Tibial nerve (tissue), 4 donors: ENCODE measurements around the gene LGALS1. TPM values are rescaled to one million over a fixed set of nuclear protein-coding genes. Genes with fewer than 3 reads are reported as not detected.

Source experiments
- DNase-seq, 2 donors: peaks; one replicate each; pipeline ENCODE4 v3.0.0-alpha.2; 2019; ENCODE audit warnings: low spot score in 2 of 2
- H3K27ac ChIP-seq, 4 donors: fragments of 200-600 bp; sonication (generic) in 3 of 4; one replicate each; pipeline ENCODE4 v1.5.1; 2017 to 2019; ENCODE audit warnings: mild to moderate bottlenecking in 1 of 4
- H3K27me3 ChIP-seq, 2 donors: fragments of 200-600 bp; sonication (generic) in 1 of 2; one replicate each; pipeline versions ENCODE4 v1.5.1 to v1.6.0; 2017 to 2019
- H3K36me3 ChIP-seq, 3 donors: fragments of 200-600 bp; sonication (generic); one replicate each; pipeline ENCODE4 v1.5.1; 2018 to 2019
- H3K4me1 ChIP-seq, 4 donors: fragments of 200-600 bp; sonication (generic) in 3 of 4; one replicate each; pipeline ENCODE4 v1.5.1; 2017 to 2019
- H3K4me3 ChIP-seq, 4 donors: fragments of 200-600 bp; sonication (generic) in 3 of 4; one replicate each; pipeline ENCODE4 v1.5.1; 2017 to 2019; ENCODE audit warnings: mild to moderate bottlenecking in 1 of 4, moderate library complexity in 1 of 4
- H3K9me3 ChIP-seq, 4 donors: fragments of 200-600 bp; sonication (generic) in 3 of 4; one replicate each; pipeline ENCODE4 v1.5.1; 2017 to 2019
- CTCF ChIP-seq, 5 experiments: fragments of 200-600 bp in 3 of 5; fragments of 450-650 bp in 2 of 5; sonication (generic) in 3 of 5; IDR thresholded peaks; one replicate each; pipeline ENCODE4 v1.5.1; 2016 to 2019; ENCODE audit warnings: antibody characterized with exemption in 5 of 5, mild to moderate bottlenecking in 3 of 5, moderate library complexity in 2 of 5
- EP300 ChIP-seq, 2 donors: sonication (generic); formaldehyde crosslinking; IDR thresholded peaks; one replicate each; pipeline ENCODE4 v1.6.1; 2017; ENCODE audit warnings: antibody characterized with exemption in 2 of 2, mild to moderate bottlenecking in 1 of 2
- POLR2A ChIP-seq, 2 donors: fragments of 450-650 bp; IDR thresholded peaks; one replicate each; pipeline ENCODE4 v1.6.1; 2017; ENCODE audit warnings: antibody characterized with exemption in 2 of 2, mild to moderate bottlenecking in 2 of 2, moderate library complexity in 2 of 2
- WGBS, 2 donors: methylation state at CpG; one replicate each; pipeline ENCODE4 v1.1.5; 2018; 5-methylcytosine and 5-hydroxymethylcytosine counted together
- total RNA-seq, 4 donors: library from RNA; depleted of rRNA; stranded (reverse); fragments of >200 nt; gene quantifications; one replicate each; pipeline ENCODE4 v1.1.0, GENCODE V29; 2016

The LGALS1 gene
- 1,000 to 10,000 TPM; 1,362 to 3,592 (median 2,463) TPM for total RNA-seq

- H3K36me3 ChIP-seq = peaks cover 0 to 18% (median 0%) of the 10 kb centered on the region in 3 donors
- H3K9me3 ChIP-seq = no peaks in the 10 kb centered on the region
- peak in 2 of 5 experiments; percentile 7 to 15 for TF ChIP-seq CTCF (IDR thresholded peaks at IDR 0.05)
- peak; percentile 39 to 70 for TF ChIP-seq POLR2A (IDR thresholded peaks at IDR 0.05)
- peak; percentile 21 to 92 for TF ChIP-seq EP300 (IDR thresholded peaks at IDR 0.05)
- peak within 1 kb of the TSS; percentile 80 to 97 (median 93) for H3K27ac ChIP-seq
- peaks cover 7 to 87% (median 43%) of the 10 kb centered on the region in 4 donors for H3K4me1 ChIP-seq
- 1 to 5% methylated on average over 22 to 31 of the region's 34 CpGs for WGBS, 2 donors
- peak within 1 kb of the TSS; percentile 46 to 77 (median 64) for H3K4me3 ChIP-seq
- H3K27me3 ChIP-seq = no peaks in the 10 kb centered on the region
- DNase-seq = peak; percentile 97
Observed at GRCh38 chr22:37674951-37675929, at the start of gene LGALS1. LGALS1 (plus strand) TSS chr22:37675636; CDS start chr22:37675703, 67 bp downstream.

- DNase-seq = no peak
- Histone ChIP-seq H3K27me3 (no peaks in the 10 kb centered on the region), H3K4me1 (peaks cover 0 to 39% (median 28%) of the 10 kb centered on the region in 4 donors), H3K36me3 (peaks cover 0 to 71% (median 0%) of the 10 kb centered on the region in 3 donors), H3K4me3 (no peak overlapping the region), H3K9me3 (no peaks in the 10 kb centered on the region), H3K27ac (peak overlapping the region in 3 of 4 donors; percentile 60 to 84 (median 77))
- TF ChIP-seq CTCF (IDR thresholded peaks at IDR 0.05) (no peak), POLR2A (IDR thresholded peaks at IDR 0.05) (no peak), EP300 (IDR thresholded peaks at IDR 0.05) (no peak)
- WGBS, 2 donors = 79 to 86% methylated on average over 10 to 14 of the region's 14 CpGs
Observed at GRCh38 chr22:37625737-37626136, 49.7 kb upstream of the LGALS1 start.

GRCh38 chr22:37626144-37626543 lies 49.3 kb upstream of the LGALS1 start:
- peaks cover 0 to 71% (median 0%) of the 10 kb centered on the region in 3 donors for H3K36me3 ChIP-seq
- TF ChIP-seq EP300 (IDR thresholded peaks at IDR 0.05) = no peak
- peak in 1 of 5 experiments; percentile 14 for TF ChIP-seq CTCF (IDR thresholded peaks at IDR 0.05)
- H3K27ac ChIP-seq = peak overlapping the region; percentile 43 to 84 (median 68)
- H3K4me1 ChIP-seq = peaks cover 0 to 39% (median 28%) of the 10 kb centered on the region in 4 donors
- 30 to 40% methylated on average over 9 to 11 of the region's 11 CpGs for WGBS, 2 donors
- no peaks in the 10 kb centered on the region for H3K27me3 ChIP-seq
- H3K4me3 ChIP-seq = no peak overlapping the region
- DNase-seq = peak; percentile 42 to 56
- no peaks in the 10 kb centered on the region for H3K9me3 ChIP-seq

GRCh38 chr22:37626556-37627075 lies 48.8 kb upstream of the LGALS1 start:
- H3K4me3 ChIP-seq = no peak overlapping the region
- H3K36me3 ChIP-seq = peaks cover 0 to 71% (median 0%) of the 10 kb centered on the region in 3 donors

More at GRCh38 chr22:37626556-37627075, 48.8 kb upstream of the LGALS1 start:
- Histone ChIP-seq H3K4me1 (peaks cover 0 to 39% (median 28%) of the 10 kb centered on the region in 4 donors), H3K9me3 (no peaks in the 10 kb centered on the region), H3K27ac (peak overlapping the region; percentile 43 to 84 (median 68)), H3K27me3 (no peaks in the 10 kb centered on the region)
- TF ChIP-seq POLR2A (IDR thresholded peaks at IDR 0.05) (no peak), EP300 (IDR thresholded peaks at IDR 0.05) (no peak), CTCF (IDR thresholded peaks at IDR 0.05) (no peak)
- 65 to 69% methylated on average over 9 to 13 of the region's 13 CpGs for WGBS, 2 donors
- no peak for DNase-seq
